HFF-Myc (cell line): ENCODE measurements around the gene PIKFYVE.

Experiments used
- DNase-seq: peaks from one replicate; pipeline ENCODE4 v3.0.0-alpha.2; 2011; ENCODE audit warnings: low read depth; ENCODE audit errors: extremely low read depth
- H3K4me3 ChIP-seq: replicated peaks from 2 replicates; pipeline ENCODE4 v1.5.1; 2011; ENCODE audit warnings: low read depth, mild to moderate bottlenecking, control low read depth, low read length
- CTCF ChIP-seq: IDR thresholded peaks from 2 replicates; pipeline ENCODE4 v1.5.1; 2012; ENCODE audit warnings: mild to moderate bottlenecking, low read depth, low read length, control low read depth; ENCODE audit errors: missing control alignments

Gene PIKFYVE

GRCh38 chr2:208297961-208298360 is 31.9 kb downstream of the PIKFYVE start:
- no peak for DNase-seq
- H3K4me3 ChIP-seq, result no peak overlapping the region
- no peak for TF ChIP-seq CTCF

- TF ChIP-seq CTCF, result no peak
- H3K4me3 ChIP-seq, result no peak overlapping the region
- no peak for DNase-seq
These were observed 35.0 kb downstream of the PIKFYVE start for GRCh38 chr2:208300847-208301618.

GRCh38 chr2:208304157-208304556 is 38.1 kb downstream of the PIKFYVE start:
- no peak for DNase-seq
- no peak overlapping the region for H3K4me3 ChIP-seq
- TF ChIP-seq CTCF, result no peak

GRCh38 chr2:208304695-208305094 is 38.6 kb downstream of the PIKFYVE start:
- TF ChIP-seq CTCF, result no peak
- no peak overlapping the region for H3K4me3 ChIP-seq
- DNase-seq, result no peak

- peak; percentile 36 for DNase-seq
- no peak for TF ChIP-seq CTCF
- H3K4me3 ChIP-seq, result no peak overlapping the region
These were observed 40.2 kb downstream of the PIKFYVE start for GRCh38 chr2:208306291-208306690.

- no peak overlapping the region for H3K4me3 ChIP-seq
- TF ChIP-seq CTCF, result no peak
- DNase-seq, result no peak
These were observed 45.3 kb downstream of the PIKFYVE start for GRCh38 chr2:208311321-208311720.

GRCh38 chr2:208311954-208312353 is 45.9 kb downstream of the PIKFYVE start:
- H3K4me3 ChIP-seq, result no peak overlapping the region
- no peak for DNase-seq
- TF ChIP-seq CTCF, result no peak
